ENCODE measurements around the gene RHPN2. TPM values are rescaled to one million over a fixed set of nuclear protein-coding genes. Genes with fewer than 3 reads are reported as not detected.
A peak's percentile ranks its signal among the peaks of the same experiment; 100 is the strongest.
"Not testable (repeated sequence)": the region's sequence is repeated elsewhere in the genome, so short reads cannot be mapped to it uniquely, and the experiment has no call there.

Gene RHPN2
- total RNA-seq, 1 experiment from 2014 or later: 29.2 TPM

DNA sequence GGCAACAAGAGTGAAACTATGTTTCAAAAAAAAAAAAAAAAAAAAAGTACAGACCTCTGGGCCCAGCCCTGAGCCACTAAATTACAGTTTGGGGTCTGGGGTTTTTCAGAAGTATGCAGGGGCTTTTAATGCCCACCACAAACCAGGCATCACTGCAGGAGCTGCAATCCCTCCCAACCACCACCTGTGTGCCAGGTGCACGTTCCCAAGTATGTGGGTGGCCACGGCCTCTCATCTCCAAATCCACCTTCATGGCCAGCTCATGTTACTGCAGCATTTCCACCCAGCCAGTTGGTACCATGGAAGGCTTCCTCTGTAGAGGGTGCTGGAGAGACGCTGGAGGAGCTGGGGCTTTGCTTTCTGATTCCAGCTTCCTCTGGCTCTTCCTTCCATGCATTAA lies 119.4 kb downstream of the RHPN2 start:
- no peaks in the 10 kb centered on the region for H3K4me1 ChIP-seq (ENCODE audit: insufficient read depth, low read length)
- DNase-seq: no peak
- H3K14ac ChIP-seq (ENCODE audit: insufficient read depth, low read length): no peak overlapping the region
- H3K27ac Mint-ChIP-seq: 0 out of 7 replicates have a peak overlapping the region, but pooled peaks of 1 of the 3 experiments have one; percentile 10
- H3K18ac ChIP-seq (ENCODE audit: insufficient read length, low read depth, low read length): no peak overlapping the region
- H4K8ac ChIP-seq (replicated peaks; ENCODE audit: insufficient read length, low read depth, low read length): no peak overlapping the region
- H2BK5ac ChIP-seq (ENCODE audit: insufficient read length, low read length): no peak overlapping the region
- H3K36me3 Mint-ChIP-seq (ENCODE audit: insufficient read depth in 1 of 3, low read depth in 3 of 3): peaks cover 23 to 56% (median 47%) of the 10 kb centered on the region in 3 experiments; a peak in 6 of 7 replicates
- no peak overlapping the region for H3K23ac ChIP-seq (ENCODE audit: insufficient read length, low read depth, low read length)
- H2BK12ac ChIP-seq (ENCODE audit: insufficient read length, low read depth, low read length): no peak overlapping the region
- no peaks in the 10 kb centered on the region for H3K27me3 Mint-ChIP-seq (ENCODE audit: low read depth)
- H3K4me1 Mint-ChIP-seq: no peaks in the 10 kb centered on the region
- no peaks in the 10 kb centered on the region for H3K27me3 ChIP-seq (ENCODE audit: insufficient read depth, low read length)
- no peak overlapping the region for H3T11ph ChIP-seq (ENCODE audit: low read length)
- H3K27ac ChIP-seq (ENCODE audit: insufficient read length, low read depth, low read length): no peak overlapping the region
- H4K5ac ChIP-seq (ENCODE audit: insufficient read length, low read depth, low read length): no peak overlapping the region
- no peaks in the 10 kb centered on the region for H3K9me3 ChIP-seq (ENCODE audit: control insufficient read depth, low read depth, low read length)
- TF ChIP-seq, protein P1, sequence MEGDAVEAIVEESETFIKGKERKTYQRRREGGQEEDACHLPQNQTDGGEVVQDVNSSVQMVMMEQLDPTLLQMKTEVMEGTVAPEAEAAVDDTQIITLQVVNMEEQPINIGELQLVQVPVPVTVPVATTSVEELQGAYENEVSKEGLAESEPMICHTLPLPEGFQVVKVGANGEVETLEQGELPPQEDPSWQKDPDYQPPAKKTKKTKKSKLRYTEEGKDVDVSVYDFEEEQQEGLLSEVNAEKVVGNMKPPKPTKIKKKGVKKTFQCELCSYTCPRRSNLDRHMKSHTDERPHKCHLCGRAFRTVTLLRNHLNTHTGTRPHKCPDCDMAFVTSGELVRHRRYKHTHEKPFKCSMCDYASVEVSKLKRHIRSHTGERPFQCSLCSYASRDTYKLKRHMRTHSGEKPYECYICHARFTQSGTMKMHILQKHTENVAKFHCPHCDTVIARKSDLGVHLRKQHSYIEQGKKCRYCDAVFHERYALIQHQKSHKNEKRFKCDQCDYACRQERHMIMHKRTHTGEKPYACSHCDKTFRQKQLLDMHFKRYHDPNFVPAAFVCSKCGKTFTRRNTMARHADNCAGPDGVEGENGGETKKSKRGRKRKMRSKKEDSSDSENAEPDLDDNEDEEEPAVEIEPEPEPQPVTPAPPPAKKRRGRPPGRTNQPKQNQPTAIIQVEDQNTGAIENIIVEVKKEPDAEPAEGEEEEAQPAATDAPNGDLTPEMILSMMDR (conservative IDR thresholded peaks at IDR 0.05): 0 out of 3 replicates have a peak, but pooled peaks have one; percentile 16
- H4K20me1 ChIP-seq (ENCODE audit: control insufficient read depth, insufficient read depth, insufficient read length): no peaks in the 10 kb centered on the region
- H2AK5ac ChIP-seq (ENCODE audit: insufficient read length, low read length): no peak overlapping the region
- H2BK15ac ChIP-seq (ENCODE audit: low read depth, low read length): no peak overlapping the region
- no peak overlapping the region for H3K4me3 Mint-ChIP-seq
- no peak overlapping the region for H2AFZ ChIP-seq (ENCODE audit: low read length)
- no peaks in the 10 kb centered on the region for H3K79me2 ChIP-seq (ENCODE audit: insufficient read depth, low read length)
- H3K4ac ChIP-seq (ENCODE audit: low read depth, low read length): no peak overlapping the region
- no peaks in the 10 kb centered on the region for H3K79me1 ChIP-seq (ENCODE audit: insufficient read depth, low read depth, low read length, poor library complexity, severe bottlenecking)
- H3K9me3 Mint-ChIP-seq: no peaks in the 10 kb centered on the region
- no peak overlapping the region for H3K9ac ChIP-seq (ENCODE audit: extremely low read depth, insufficient read length, low read length)
- no peak overlapping the region for H4K91ac ChIP-seq (ENCODE audit: insufficient read length, low read depth, low read length)
- H2BK20ac ChIP-seq (ENCODE audit: low read depth, low read length, poor library complexity, severe bottlenecking): no peak overlapping the region
- H3K56ac ChIP-seq (ENCODE audit: insufficient read length, low read depth, low read length): no peak overlapping the region
- H2BK120ac ChIP-seq (ENCODE audit: low read depth, low read length, poor library complexity, severe bottlenecking): no peak overlapping the region
- no CpG with 5 or more reads among the region's 3 CpGs for WGBS (ENCODE audit: extremely low coverage, insufficient read length, low lambda C conversion rate)
- H3K23me2 ChIP-seq (ENCODE audit: insufficient read length, low read depth, low read length, poor library complexity, severe bottlenecking): no peaks in the 10 kb centered on the region
- H3K4me2 ChIP-seq (ENCODE audit: insufficient read depth, insufficient read length, low read length): no peak overlapping the region

DNA sequence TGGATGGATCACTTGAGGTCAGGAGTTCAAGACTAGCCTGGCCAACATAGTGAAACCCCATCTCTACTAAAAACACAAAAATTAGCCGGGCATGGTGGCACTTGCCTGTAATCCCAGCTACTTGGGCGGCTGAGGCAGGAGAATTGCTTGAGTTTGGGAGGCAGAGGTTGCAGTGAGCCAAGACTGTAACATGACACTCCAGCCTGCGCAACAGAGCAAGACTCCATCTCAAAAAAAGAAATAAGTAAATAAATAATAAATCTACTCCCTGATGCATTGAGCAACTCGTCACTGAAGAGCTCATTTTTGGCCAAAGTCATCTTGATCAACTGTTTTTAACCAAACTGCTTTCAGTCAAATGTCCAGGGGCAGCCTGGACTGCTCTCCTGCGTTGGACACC lies 123.4 kb downstream of the RHPN2 start:
- not testable (repeated sequence) for H3K27ac ChIP-seq (ENCODE audit: insufficient read length, low read depth, low read length); H2BK12ac ChIP-seq (ENCODE audit: insufficient read length, low read depth, low read length); H4K20me1 ChIP-seq (ENCODE audit: control insufficient read depth, insufficient read depth, insufficient read length); H2BK5ac ChIP-seq (ENCODE audit: insufficient read length, low read length); H3K4me2 ChIP-seq (ENCODE audit: insufficient read depth, insufficient read length, low read length); DNase-seq; H2BK15ac ChIP-seq (ENCODE audit: low read depth, low read length); H2AK5ac ChIP-seq (ENCODE audit: insufficient read length, low read length); H3K9ac ChIP-seq (ENCODE audit: extremely low read depth, insufficient read length, low read length); H3K79me2 ChIP-seq (ENCODE audit: insufficient read depth, low read length); H2AFZ ChIP-seq (ENCODE audit: low read length); H3K27me3 ChIP-seq (ENCODE audit: insufficient read depth, low read length); H3K18ac ChIP-seq (ENCODE audit: insufficient read length, low read depth, low read length); H3K4ac ChIP-seq (ENCODE audit: low read depth, low read length); H2BK20ac ChIP-seq (ENCODE audit: low read depth, low read length, poor library complexity, severe bottlenecking); H4K5ac ChIP-seq (ENCODE audit: insufficient read length, low read depth, low read length); H3K9me3 Mint-ChIP-seq; H3T11ph ChIP-seq (ENCODE audit: low read length); H3K23me2 ChIP-seq (ENCODE audit: insufficient read length, low read depth, low read length, poor library complexity, severe bottlenecking); H4K91ac ChIP-seq (ENCODE audit: insufficient read length, low read depth, low read length); H3K27me3 Mint-ChIP-seq (ENCODE audit: low read depth); H4K8ac ChIP-seq (replicated peaks; ENCODE audit: insufficient read length, low read depth, low read length); H3K4me3 Mint-ChIP-seq; H3K56ac ChIP-seq (ENCODE audit: insufficient read length, low read depth, low read length); H3K23ac ChIP-seq (ENCODE audit: insufficient read length, low read depth, low read length); H2BK120ac ChIP-seq (ENCODE audit: low read depth, low read length, poor library complexity, severe bottlenecking); H3K4me1 ChIP-seq (ENCODE audit: insufficient read depth, low read length); H3K9me3 ChIP-seq (ENCODE audit: control insufficient read depth, low read depth, low read length); H3K14ac ChIP-seq (ENCODE audit: insufficient read depth, low read length); H3K4me1 Mint-ChIP-seq; H3K79me1 ChIP-seq (ENCODE audit: insufficient read depth, low read depth, low read length, poor library complexity, severe bottlenecking)
- Mint-ChIP-seq H3K27ac (peak overlapping the region in 1 of 3 experiments; percentile 72; a peak in 2 of 7 replicates), H3K36me3 (ENCODE audit: insufficient read depth in 1 of 3, low read depth in 3 of 3) (peaks cover 10 to 45% (median 36%) of the 10 kb centered on the region in 3 experiments; a peak in 6 of 7 replicates)
- no CpG with 5 or more reads among the region's 5 CpGs for WGBS (ENCODE audit: extremely low coverage, insufficient read length, low lambda C conversion rate)

All from H9 (cell line).